Body of pancreas (tissue), 4 donors: ENCODE measurements around the gene SLC4A5. TPM values are rescaled to one million over a fixed set of nuclear protein-coding genes. Genes with fewer than 3 reads are reported as not detected.

Experiments
- ATAC-seq: fragments of 150-250 bp; one replicate; pipeline ENCODE4 v1.9.1; 2016
- DNase-seq, 4 donors: peaks; one replicate each; pipeline ENCODE4 v3.0.0-alpha.2; 2019
- H3K27ac ChIP-seq, 4 donors: fragments of 200-600 bp; sonication (generic); 1 replicate in 3 of 4; 2 replicates in 1 of 4; pipeline versions ENCODE4 v1.5.1 to v1.6.1; 2016 to 2019; ENCODE audit warnings: mild to moderate bottlenecking in 1 of 4, mixed read lengths in 1 of 4, moderate library complexity in 1 of 4
- H3K27me3 ChIP-seq, 2 donors: fragments of 200-600 bp; sonication (generic); one replicate each; pipeline ENCODE4 v1.6.0; 2016; ENCODE audit warnings: mild to moderate bottlenecking in 1 of 2
- H3K36me3 ChIP-seq, 2 donors: fragments of 200-600 bp; sonication (generic); replicated peaks in 1 of 2; 2 replicates each; pipeline ENCODE4 v1.5.1; 2016; ENCODE audit warnings: low read depth in 2 of 2; ENCODE audit not compliant: insufficient read depth in 1 of 2
- H3K4me1 ChIP-seq: fragments of 200-600 bp; sonication (generic); one replicate; pipeline ENCODE4 v1.6.0; 2016
- H3K4me3 ChIP-seq, 2 donors: fragments of 200-600 bp; sonication (generic); 1 replicate in 1 of 2; 2 replicates in 1 of 2; pipeline ENCODE4 v1.5.1; 2016 to 2019
- H3K9me3 ChIP-seq, 3 donors: fragments of 200-600 bp; sonication (generic); 1 replicate in 2 of 3; 2 replicates in 1 of 3; pipeline ENCODE4 v1.5.1; 2016
- POLR2A ChIP-seq, 3 donors: fragments of 450-650 bp; IDR thresholded peaks; one replicate each; pipeline ENCODE4 v1.6.1; 2016; ENCODE audit warnings: antibody characterized with exemption in 3 of 3, mild to moderate bottlenecking in 2 of 3
- WGBS, 2 donors: methylation state at CpG; one replicate each; pipeline ENCODE4 v1.1.5; 2017; 5-methylcytosine and 5-hydroxymethylcytosine counted together
- intact Hi-C: fragments of 100-400 bp; cut with DNase I; formaldehyde crosslinking; loops from one replicate; pipeline ENCODE4 v1.15.1; 2023
- total RNA-seq, 2 donors: library from RNA; depleted of rRNA; stranded (reverse); fragments of >200 nt; gene quantifications; one replicate each; pipeline ENCODE4 v1.1.0, GENCODE V29; 2016
- TF ChIP-seq, protein P1 (sequence below), 7 experiments: fragments of 450-650 bp in 4 of 7; fragments of 200-600 bp in 3 of 7; sonication (generic) in 3 of 7; IDR thresholded peaks; one replicate each; pipeline ENCODE4 v1.5.1; 2016 to 2019; ENCODE audit warnings: antibody characterized with exemption in 7 of 7

SLC4A5 gene
- total RNA-seq, 2 donors from 2014 or later = 2.3 to 8.3 TPM

DNA sequence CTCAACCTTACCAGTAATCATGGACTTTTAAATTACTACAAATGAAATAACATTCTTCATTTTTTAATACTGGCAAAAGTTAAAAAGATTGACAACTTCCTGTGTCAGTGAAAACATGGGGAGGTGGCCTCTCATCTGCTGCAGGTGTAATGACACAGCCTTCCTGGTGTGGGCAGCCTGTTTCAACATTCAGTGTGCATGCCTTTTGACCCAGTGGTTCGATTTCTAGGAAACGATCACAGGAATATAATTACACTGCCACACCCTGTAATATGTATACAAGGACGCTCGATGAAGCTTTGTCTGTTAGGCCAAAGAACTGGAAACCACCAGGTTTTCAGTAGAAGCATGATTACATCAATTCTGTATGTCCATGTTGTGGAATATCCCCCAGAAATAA, 76.1 kb downstream of the SLC4A5 start:
- WGBS, 2 donors = 12 to 13% methylated on average over 4 of the region's 4 CpGs
- DNase-seq = peak in 3 of 4 donors; percentile 23 to 39 (median 29)
- Histone ChIP-seq H3K4me1 (no peaks in the 10 kb centered on the region), H3K27ac (no peak overlapping the region), H3K9me3 (no peaks in the 10 kb centered on the region), H3K36me3 (no peaks in the 10 kb centered on the region), H3K27me3 (no peaks in the 10 kb centered on the region), H3K4me3 (no peak overlapping the region)
- no peak for ATAC-seq
- intact Hi-C loops = no loop called here
- TF ChIP-seq, protein P1, sequence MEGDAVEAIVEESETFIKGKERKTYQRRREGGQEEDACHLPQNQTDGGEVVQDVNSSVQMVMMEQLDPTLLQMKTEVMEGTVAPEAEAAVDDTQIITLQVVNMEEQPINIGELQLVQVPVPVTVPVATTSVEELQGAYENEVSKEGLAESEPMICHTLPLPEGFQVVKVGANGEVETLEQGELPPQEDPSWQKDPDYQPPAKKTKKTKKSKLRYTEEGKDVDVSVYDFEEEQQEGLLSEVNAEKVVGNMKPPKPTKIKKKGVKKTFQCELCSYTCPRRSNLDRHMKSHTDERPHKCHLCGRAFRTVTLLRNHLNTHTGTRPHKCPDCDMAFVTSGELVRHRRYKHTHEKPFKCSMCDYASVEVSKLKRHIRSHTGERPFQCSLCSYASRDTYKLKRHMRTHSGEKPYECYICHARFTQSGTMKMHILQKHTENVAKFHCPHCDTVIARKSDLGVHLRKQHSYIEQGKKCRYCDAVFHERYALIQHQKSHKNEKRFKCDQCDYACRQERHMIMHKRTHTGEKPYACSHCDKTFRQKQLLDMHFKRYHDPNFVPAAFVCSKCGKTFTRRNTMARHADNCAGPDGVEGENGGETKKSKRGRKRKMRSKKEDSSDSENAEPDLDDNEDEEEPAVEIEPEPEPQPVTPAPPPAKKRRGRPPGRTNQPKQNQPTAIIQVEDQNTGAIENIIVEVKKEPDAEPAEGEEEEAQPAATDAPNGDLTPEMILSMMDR (IDR thresholded peaks at IDR 0.05) = peak in 4 of 7 experiments; percentile 19 to 34 (median 28)
- TF ChIP-seq POLR2A (IDR thresholded peaks at IDR 0.05) = no peak

DNA sequence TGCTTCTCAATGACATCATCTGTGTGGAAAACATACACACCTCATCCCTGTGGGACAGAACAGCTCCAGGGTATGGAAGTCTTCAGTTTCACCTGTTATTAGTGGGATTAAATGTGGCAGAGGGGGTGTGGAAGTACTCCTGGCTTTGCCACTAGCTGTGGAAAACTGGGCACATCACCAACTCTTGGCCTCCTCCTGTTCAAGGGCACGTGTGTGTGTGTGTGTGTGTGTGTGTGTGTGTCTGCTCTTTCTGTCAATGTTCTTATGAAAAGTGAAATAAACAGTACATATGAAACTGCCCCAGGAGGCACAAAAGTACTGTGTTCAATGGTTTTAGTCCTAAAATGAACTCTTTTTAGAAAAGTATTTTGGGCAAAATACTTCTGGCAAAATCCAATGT, 78.9 kb downstream of the SLC4A5 start:
- no peak for TF ChIP-seq POLR2A (IDR thresholded peaks at IDR 0.05)
- TF ChIP-seq, protein P1 (IDR thresholded peaks at IDR 0.05) = no peak
- WGBS, 2 donors = 10 to 22% methylated on average over 1 of the region's 1 CpG
- H3K27ac ChIP-seq = no peak overlapping the region
- H3K36me3 ChIP-seq = no peaks in the 10 kb centered on the region
- intact Hi-C loops = no loop called here
- ATAC-seq (no peak), DNase-seq (no peak)
- H3K4me3 ChIP-seq = no peak overlapping the region
- peaks cover 1% of the 10 kb centered on the region for H3K4me1 ChIP-seq
- H3K9me3 ChIP-seq = no peaks in the 10 kb centered on the region
- H3K27me3 ChIP-seq = no peaks in the 10 kb centered on the region

DNA sequence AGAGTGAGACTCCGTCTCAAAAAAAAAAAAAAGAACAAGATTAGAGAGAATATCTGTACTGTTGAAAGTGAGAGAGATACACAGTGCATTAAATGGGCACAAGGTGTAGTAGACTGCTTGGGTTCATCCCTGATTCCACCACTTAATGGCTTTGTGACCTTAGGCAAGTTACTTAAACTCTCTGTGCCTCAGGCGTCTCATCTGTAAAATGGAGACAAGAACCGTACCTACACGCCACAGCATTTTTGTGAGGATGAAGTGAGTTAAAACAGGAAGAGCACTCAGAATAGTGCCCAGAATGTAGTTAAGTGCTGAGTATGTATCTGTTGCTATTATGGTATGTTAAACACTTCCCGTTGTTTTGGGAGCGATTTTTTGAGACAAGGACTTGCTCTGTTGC, 80.5 kb downstream of the SLC4A5 start:
- H3K27me3 ChIP-seq = no peaks in the 10 kb centered on the region
- no peak for ATAC-seq
- 88 to 93% methylated on average over 6 of the region's 6 CpGs for WGBS, 2 donors
- no peak for DNase-seq
- TF ChIP-seq, protein P1 (IDR thresholded peaks at IDR 0.05) = no peak
- TF ChIP-seq POLR2A (IDR thresholded peaks at IDR 0.05) = no peak
- peaks cover 7% of the 10 kb centered on the region for H3K4me1 ChIP-seq
- H3K9me3 ChIP-seq = no peaks in the 10 kb centered on the region
- intact Hi-C loops = no loop called here
- H3K27ac ChIP-seq = no peak overlapping the region
- no peaks in the 10 kb centered on the region for H3K36me3 ChIP-seq
- H3K4me3 ChIP-seq = no peak overlapping the region

DNA sequence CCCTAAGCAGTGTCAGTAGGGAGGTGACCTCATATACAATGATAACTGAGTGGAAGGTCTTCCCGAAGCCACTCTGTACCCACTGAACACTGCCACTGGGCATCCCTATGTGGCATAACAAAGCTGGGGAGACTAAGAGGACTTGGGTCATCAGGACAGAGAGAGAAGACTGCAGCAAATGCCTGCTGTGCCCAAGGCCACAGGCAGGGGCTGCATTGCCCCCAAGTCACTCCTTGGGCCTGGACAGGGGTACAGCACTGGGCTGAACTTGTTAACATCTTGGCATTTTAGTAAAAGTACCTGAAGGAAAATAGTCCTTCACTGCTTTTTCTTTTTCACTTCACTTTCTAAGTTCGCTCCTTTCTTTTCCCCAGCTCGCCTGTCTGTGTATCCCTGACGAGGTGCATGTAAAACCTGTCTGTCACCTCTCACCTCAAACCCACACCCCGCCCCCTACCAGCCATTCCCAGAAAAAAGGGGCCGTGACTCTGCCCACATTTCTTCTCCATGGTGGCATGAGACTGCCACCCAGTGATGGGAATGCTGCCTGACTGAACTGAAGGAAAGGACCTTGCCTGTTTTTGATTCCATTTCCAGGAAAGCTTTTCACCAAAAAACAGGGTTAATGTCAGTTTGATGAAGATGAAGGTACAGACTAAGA, 81.9 kb downstream of the SLC4A5 start:
- peaks cover 7% of the 10 kb centered on the region for H3K4me1 ChIP-seq
- WGBS, 2 donors = 21 to 48% methylated on average over 6 of the region's 6 CpGs
- no peaks in the 10 kb centered on the region for H3K9me3 ChIP-seq
- no peaks in the 10 kb centered on the region for H3K36me3 ChIP-seq
- H3K27ac ChIP-seq = no peak overlapping the region
- no peak overlapping the region for H3K4me3 ChIP-seq
- DNase-seq (peak; percentile 23 to 43 (median 33)), ATAC-seq (no peak)
- TF ChIP-seq, protein P1 (IDR thresholded peaks at IDR 0.05) = peak in 6 of 7 experiments; percentile 10 to 56 (median 46)
- no peak for TF ChIP-seq POLR2A (IDR thresholded peaks at IDR 0.05)
- intact Hi-C loops = no loop called here
- no peaks in the 10 kb centered on the region for H3K27me3 ChIP-seq

DNA sequence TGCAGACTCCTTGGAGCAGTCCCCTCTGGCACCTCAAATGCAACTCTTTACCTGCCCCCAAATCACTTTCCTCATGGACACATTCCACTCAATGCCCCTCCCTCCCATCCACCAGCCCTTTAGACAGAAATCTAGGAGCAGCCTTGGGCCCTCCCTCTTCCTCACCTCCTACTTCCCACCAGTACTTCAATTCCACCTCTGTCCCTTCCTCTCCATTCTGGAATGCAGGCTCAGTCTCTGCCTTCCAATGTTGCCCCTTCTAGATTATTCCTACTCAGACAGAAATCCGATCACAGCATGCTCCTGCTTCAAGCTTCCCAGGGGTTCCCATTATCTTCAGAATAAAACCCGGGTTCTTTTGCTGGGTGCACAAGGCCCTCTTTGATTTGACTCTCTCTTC, 82.7 kb downstream of the SLC4A5 start:
- Histone ChIP-seq H3K9me3 (no peaks in the 10 kb centered on the region), H3K4me1 (peaks cover 7% of the 10 kb centered on the region), H3K4me3 (no peak overlapping the region), H3K27ac (no peak overlapping the region), H3K27me3 (no peaks in the 10 kb centered on the region), H3K36me3 (no peaks in the 10 kb centered on the region)
- DNase-seq (no peak), ATAC-seq (no peak)
- TF ChIP-seq, protein P1 (IDR thresholded peaks at IDR 0.05) = no peak
- TF ChIP-seq POLR2A (IDR thresholded peaks at IDR 0.05) = no peak
- intact Hi-C loops = no loop called here
- WGBS, 2 donors = 50 to 59% methylated on average over 2 of the region's 2 CpGs
